GM10266 (cell line): Measurements from ENCODE around the gene RPS2.

ENCODE experiments used
- DNase-seq: peaks from one replicate; pipeline ENCODE4 v3.0.0; 2012; ENCODE audit errors: extremely low spot score
- CTCF ChIP-seq: IDR thresholded peaks from 2 replicates; pipeline ENCODE4 v1.5.1; 2012; ENCODE audit warnings: mild to moderate bottlenecking, low read depth; ENCODE audit not compliant: control insufficient read depth, insufficient read depth; ENCODE audit errors: missing control alignments

The RPS2 gene

GRCh38 chr16:1932050-1933028 lies 32.3 kb downstream of the RPS2 start:
- no peak for DNase-seq
- TF ChIP-seq CTCF, result no peak

GRCh38 chr16:1930338-1930720 lies 34.3 kb downstream of the RPS2 start:
- TF ChIP-seq CTCF, result no peak
- DNase-seq, result no peak

- peak; percentile 98 for TF ChIP-seq CTCF
- DNase-seq, result peak; percentile 99
Measured at GRCh38 chr16:1929578-1930337, 34.9 kb downstream of the RPS2 start.

- peak; percentile 58 for DNase-seq
- no peak for TF ChIP-seq CTCF
Measured at GRCh38 chr16:1929105-1929504, 35.5 kb downstream of the RPS2 start.

- no peak for DNase-seq
- no peak for TF ChIP-seq CTCF
Measured at GRCh38 chr16:1926271-1926670, 38.4 kb downstream of the RPS2 start.

- no peak for TF ChIP-seq CTCF
- no peak for DNase-seq
Measured at GRCh38 chr16:1924095-1924494, 40.5 kb downstream of the RPS2 start.
